Right cardiac atrium (tissue), 5 donors: Measurements from ENCODE around the gene C3orf22. TPM values are rescaled to one million over a fixed set of nuclear protein-coding genes. Genes with fewer than 3 reads are reported as not detected.

ENCODE experiments used
- ATAC-seq, 2 donors: fragments of 200-7000 bp; cut with Tn5 transposase; one replicate each; pipeline versions ENCODE4 v1.8.0 to v1.9.1; 2020; ENCODE audit warnings: moderate library complexity in 2 of 2, mild to moderate bottlenecking in 1 of 2
- DNase-seq, 3 donors: peaks; one replicate each; pipeline ENCODE4 v3.0.0-alpha.2; 2020
- H3K27ac ChIP-seq: one replicate; pipeline ENCODE4 v1.5.1; 2013; ENCODE audit warnings: mild to moderate bottlenecking, low read length, control low read depth, moderate library complexity
- H3K27me3 ChIP-seq: one replicate; pipeline ENCODE4 v1.6.1; 2013; ENCODE audit not compliant: control insufficient read depth, insufficient read depth
- H3K4me1 ChIP-seq: one replicate; pipeline ENCODE4 v1.6.1; 2013; ENCODE audit warnings: low read length; ENCODE audit not compliant: control insufficient read depth, insufficient read depth
- H3K4me3 ChIP-seq: one replicate; pipeline ENCODE4 v1.5.1; 2013; ENCODE audit warnings: low read length, control low read depth
- H3K9me3 ChIP-seq: one replicate; pipeline ENCODE4 v1.6.1; 2013; ENCODE audit warnings: low read length; ENCODE audit not compliant: control insufficient read depth
- WGBS: extraction: QIAGEN DNeasy Blood & Tissue Kit; methylation state at CpG from one replicate; pipeline ENCODE4 v1.1.7; 2013; 5-methylcytosine and 5-hydroxymethylcytosine counted together
- intact Hi-C, 4 donors: fragments of 100-400 bp; cut with DNase I; formaldehyde crosslinking; loops; one replicate each; pipeline versions ENCODE4 v1.11.0 to v1.14.0; 2022 to 2023
- polyA plus RNA-seq: library from polyadenylated mRNA; stranded (reverse); fragments of 200-250 nt; gene quantifications from one replicate; pipeline ENCODE4 v1.2.3, GENCODE V29; 2013
- total RNA-seq, 4 donors: library from RNA; stranded (reverse); fragmentation: NEBNext Ultra II Directional; extraction: Animal tissue kit (Norgen Biotek cat#: 25700); gene quantifications; one replicate each; pipeline ENCODE4 v1.2.1, GENCODE V29; 2021
- donor health status: healthy with polysubstance abuse.
- donor health status: DM: no; HTN: yes; CAD: no.
- donor health status: DM: no; HTN: no; CAD: no.
- donor health status: DM: no; HTN: yes; CAD: no; lungs with severe emphysema.
- donor health status: DM: yes; HTN: yes; CAD: no.

Gene C3orf22
- total and polyA plus RNA-seq, 5 donors: not detected

DNA sequence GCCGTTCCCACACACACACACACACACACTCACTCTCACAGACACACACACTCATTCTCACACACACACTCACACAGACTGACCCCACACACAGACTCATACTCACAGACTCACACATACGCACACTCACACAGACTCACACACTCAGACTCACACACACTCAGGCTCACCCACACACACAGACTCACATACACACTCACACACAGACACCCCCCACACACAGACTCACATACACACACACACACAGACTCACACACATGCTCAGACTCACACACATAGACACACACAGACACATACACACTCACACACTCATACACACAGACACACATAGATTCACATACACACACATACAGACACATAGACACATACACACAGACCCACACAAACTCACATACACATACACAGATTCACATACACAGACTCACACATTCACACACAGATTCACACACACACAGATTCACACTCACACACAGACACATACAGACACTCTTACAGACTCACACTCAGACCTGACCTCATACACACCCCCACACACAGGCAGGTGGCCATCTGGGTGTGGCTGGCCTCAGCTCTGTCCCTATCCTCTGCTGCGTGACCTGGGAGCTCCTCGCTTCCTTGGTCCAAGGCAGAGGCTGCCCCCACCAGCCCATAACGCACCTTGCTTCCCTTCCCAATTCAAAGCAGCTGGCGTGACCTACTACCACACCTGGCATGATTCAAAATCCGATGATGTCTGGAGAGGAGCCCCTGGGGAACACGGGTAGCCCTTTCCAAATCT is 1.9 kb downstream of the C3orf22 start:
- DNase-seq (no peak), ATAC-seq (no peak)
- intact Hi-C loops: no loop called here
- no peak overlapping the region for H3K4me3 ChIP-seq
- no peak overlapping the region for H3K27ac ChIP-seq
- H3K4me1 ChIP-seq: no peaks in the 10 kb centered on the region
- WGBS: 89% methylated on average over 8 of the region's 8 CpGs
- H3K9me3 ChIP-seq: no peaks in the 10 kb centered on the region
- H3K27me3 ChIP-seq: no peaks in the 10 kb centered on the region

DNA sequence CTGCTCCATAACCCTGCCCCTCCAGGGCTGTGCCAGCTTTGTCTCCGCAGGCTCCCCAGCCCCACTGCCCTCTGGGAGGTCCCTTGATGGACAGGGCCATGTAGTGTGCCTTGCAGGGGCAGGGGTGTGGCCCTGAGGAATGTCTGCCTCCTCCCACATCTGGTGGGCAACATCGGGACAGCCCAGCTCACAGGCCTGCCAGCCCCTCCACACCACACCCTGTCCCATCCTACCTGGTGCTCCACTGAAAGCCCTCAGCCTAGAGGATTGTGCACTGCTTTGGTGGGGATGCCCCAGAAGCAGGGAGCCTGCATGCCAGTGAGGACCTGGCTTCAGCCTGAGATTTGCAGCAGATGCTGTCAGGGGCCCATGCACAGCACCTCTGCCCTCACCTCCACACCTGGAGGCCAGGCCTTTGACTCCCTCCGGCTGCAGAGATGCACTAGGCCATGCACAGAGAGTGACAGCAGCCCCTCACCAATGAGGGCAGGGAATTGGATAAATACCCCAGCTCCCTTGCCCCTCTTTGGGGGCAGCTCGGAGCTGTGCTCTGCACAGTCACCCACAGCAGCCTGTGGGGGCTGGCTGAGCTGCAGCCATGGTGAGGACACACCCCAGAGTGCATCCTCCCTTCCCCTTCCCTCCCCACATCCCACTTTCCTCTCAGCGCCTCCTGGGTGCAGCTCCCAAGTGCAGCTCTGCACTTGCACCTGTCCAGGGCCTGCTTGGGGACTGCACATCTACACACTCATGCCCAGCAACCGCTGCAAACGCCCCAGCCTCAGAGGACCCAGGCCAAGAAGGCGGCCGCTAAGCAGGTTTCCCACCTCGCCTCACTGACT is 2.7 kb downstream of the C3orf22 start:
- no peaks in the 10 kb centered on the region for H3K27me3 ChIP-seq
- H3K4me3 ChIP-seq: no peak overlapping the region
- no peak overlapping the region for H3K27ac ChIP-seq
- intact Hi-C loops: no loop called here
- peak in 1 of 3 donors; percentile 16 for DNase-seq
- no peak for ATAC-seq
- 73% methylated on average over 10 of the region's 10 CpGs for WGBS
- H3K9me3 ChIP-seq: no peaks in the 10 kb centered on the region
- H3K4me1 ChIP-seq: no peaks in the 10 kb centered on the region

DNA sequence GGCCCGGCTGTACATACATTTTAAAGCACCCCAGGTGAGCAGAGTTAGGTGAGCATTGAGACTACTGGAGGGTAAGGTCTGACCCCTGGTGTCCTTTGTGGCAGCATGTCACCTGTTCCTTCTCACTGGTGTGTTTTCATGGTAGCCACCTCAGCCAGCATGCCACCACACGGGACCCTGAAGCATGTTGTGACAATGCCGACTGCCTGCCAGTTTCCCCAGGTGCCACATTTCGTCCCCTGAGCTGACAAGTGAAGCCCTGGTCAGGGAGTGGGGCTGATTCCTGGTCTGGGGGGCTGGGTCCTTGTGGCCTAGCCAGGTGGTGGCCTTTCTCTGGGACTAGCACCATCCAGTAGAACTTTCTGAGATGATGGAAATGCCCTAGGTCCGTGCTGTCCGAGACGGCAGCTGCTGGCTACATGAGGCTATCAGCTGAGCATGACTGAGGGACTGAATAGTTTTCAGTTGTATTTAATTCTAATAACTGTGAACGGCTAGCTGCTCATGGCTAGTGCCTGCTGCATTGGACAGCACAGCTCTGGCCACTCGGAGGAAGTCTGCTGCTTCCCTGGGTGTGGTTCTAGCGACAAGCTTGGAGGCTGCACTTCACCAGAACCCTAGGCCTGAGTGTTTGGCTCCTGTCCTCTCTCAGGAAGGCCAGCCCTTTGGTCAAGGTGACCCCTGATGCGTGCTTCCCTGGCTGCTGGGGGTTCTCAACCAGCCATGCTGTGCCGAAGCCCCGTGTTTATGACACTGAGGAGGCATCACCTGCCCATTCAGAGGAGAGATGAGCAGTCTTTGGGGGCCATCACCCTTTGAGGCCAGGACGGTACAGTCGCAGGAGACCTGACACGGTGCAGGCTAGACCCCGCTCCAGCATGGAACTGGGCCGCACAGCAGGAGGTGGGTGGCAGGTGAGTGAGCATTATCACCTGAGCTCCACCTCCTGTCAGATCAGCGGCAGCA is 3.9 kb downstream of the C3orf22 start:
- WGBS: 88% methylated on average over 19 of the region's 19 CpGs
- intact Hi-C loops: no loop called here

DNA sequence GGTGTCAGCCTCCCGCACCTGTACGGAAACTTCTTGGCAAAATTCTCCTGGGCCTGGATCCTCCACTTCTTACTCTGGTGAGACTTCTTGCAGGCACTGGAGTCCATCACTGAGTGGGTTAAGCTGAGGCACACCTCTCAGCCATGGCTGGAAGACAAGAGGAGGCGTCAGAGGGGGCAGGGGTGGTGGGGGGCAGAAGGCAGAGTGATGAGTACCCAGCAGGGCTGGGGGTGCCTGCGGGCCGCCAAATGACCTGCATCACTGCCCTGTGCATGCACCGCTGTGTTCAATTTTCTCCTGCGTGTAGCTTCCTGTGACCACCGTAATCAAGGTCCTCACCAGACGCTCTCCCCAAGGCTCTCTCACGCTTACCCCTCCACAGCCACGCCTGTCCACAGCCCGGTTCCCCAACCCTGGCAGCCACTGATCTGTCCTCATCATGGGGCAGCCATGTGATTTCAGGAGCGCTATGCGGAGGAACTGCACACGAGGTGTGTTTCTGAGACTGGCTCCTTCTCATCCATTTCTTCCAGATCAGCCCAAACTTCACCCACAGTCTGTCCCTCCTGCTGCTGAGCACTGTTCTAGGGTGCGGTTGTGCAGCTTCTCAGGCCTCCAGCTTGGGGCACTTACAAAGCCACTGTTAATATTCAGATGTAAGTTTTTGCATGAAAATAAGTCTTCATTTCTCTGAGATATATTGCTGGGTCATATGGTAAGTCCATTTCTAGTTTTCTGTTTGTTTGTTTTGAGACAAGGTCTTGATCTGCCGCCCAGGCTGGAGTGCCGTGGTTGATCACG is 5.2 kb downstream of the C3orf22 start:
- H3K27ac ChIP-seq: no peak overlapping the region
- no peak overlapping the region for H3K4me3 ChIP-seq
- no peaks in the 10 kb centered on the region for H3K9me3 ChIP-seq
- no peaks in the 10 kb centered on the region for H3K4me1 ChIP-seq
- WGBS: 78% methylated on average over 19 of the region's 19 CpGs
- no peaks in the 10 kb centered on the region for H3K27me3 ChIP-seq
- DNase-seq: peak in 1 of 3 donors; percentile 17
- no peak for ATAC-seq
- intact Hi-C loops: no loop called here

More for the DNA sequence above, 3.9 kb downstream of the C3orf22 start:
- DNase-seq: peak in 1 of 3 donors; percentile 15
- Histone ChIP-seq H3K4me3 (no peak overlapping the region), H3K27ac (no peak overlapping the region), H3K9me3 (no peaks in the 10 kb centered on the region), H3K27me3 (no peaks in the 10 kb centered on the region), H3K4me1 (no peaks in the 10 kb centered on the region)
- ATAC-seq: no peak

GRCh38 chr3:126552688-126553283 is 5.9 kb downstream of the C3orf22 start:
- H3K4me1 ChIP-seq: no peaks in the 10 kb centered on the region
- no peak for ATAC-seq
- H3K27me3 ChIP-seq: no peaks in the 10 kb centered on the region

DNA sequence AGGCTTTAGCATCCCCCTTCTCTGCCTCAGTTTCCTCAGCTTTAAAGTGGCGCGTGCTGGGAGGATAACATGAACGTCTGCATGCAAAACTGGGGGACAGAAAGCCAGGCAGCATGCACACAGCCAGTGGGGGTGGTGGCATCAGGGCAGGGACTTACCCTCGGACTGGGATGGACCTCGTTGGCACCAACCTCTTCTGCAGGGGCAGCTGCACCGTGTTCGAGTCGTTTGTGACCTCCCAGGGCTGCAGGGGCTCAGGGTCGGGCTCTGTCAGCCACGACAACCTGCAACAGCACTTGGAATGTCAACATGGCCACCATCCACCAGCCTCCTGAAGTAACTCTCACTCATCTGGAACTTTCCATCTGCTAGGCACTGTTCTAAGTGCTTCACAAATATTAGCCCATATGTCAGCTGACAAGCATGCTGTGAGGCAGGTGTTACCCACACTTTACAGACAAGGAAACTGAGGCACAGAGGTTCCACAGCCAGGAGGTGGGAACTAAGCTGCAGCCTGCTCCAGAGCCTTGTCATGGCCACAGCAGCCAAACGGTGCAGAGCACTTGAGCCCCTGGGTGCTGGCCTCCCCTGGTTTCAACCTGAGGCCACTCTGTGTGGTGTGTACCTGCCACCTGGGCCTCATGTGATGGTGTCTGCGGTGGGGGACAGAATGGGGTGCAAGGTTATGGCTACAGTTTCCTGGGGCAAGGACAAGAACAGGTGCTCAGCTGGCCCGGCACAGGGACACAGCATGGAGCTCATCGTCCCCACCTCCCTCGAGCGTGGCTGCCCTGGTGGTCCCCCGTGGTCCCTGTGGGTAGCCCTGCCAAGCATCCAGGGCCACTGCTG is 6.7 kb downstream of the C3orf22 start:
- intact Hi-C loops: no loop called here
- no peak for ATAC-seq
- DNase-seq: no peak

More at GRCh38 chr3:126552688-126553283, 5.9 kb downstream of the C3orf22 start:
- H3K9me3 ChIP-seq: no peaks in the 10 kb centered on the region
- 77% methylated on average over 14 of the region's 14 CpGs for WGBS
- no peak overlapping the region for H3K4me3 ChIP-seq
- H3K27ac ChIP-seq: no peak overlapping the region
- peak in 1 of 3 donors; percentile 48 for DNase-seq
- intact Hi-C loops: no loop called here

GRCh38 chr3:126551121-126551838 is 7.5 kb downstream of the C3orf22 start:
- Histone ChIP-seq H3K4me3 (no peak overlapping the region), H3K27me3 (no peaks in the 10 kb centered on the region), H3K27ac (no peak overlapping the region), H3K9me3 (no peaks in the 10 kb centered on the region), H3K4me1 (no peaks in the 10 kb centered on the region)
- intact Hi-C loops: no loop called here
- DNase-seq (peak in 2 of 3 donors; percentile 56 to 74), ATAC-seq (peak in 1 of 2 donors; percentile 59)
- WGBS: 69% methylated on average over 13 of the region's 13 CpGs

More for the DNA sequence above, 6.7 kb downstream of the C3orf22 start:
- 74% methylated on average over 17 of the region's 17 CpGs for WGBS
- Histone ChIP-seq H3K4me3 (no peak overlapping the region), H3K9me3 (no peaks in the 10 kb centered on the region), H3K4me1 (no peaks in the 10 kb centered on the region), H3K27me3 (no peaks in the 10 kb centered on the region), H3K27ac (no peak overlapping the region)

GRCh38 chr3:126550488-126551051 is 8.2 kb downstream of the C3orf22 start:
- Histone ChIP-seq H3K27me3 (no peaks in the 10 kb centered on the region), H3K9me3 (no peaks in the 10 kb centered on the region), H3K4me1 (no peaks in the 10 kb centered on the region), H3K4me3 (no peak overlapping the region), H3K27ac (no peak overlapping the region)
- ATAC-seq: no peak
- peak in 1 of 3 donors; percentile 33 for DNase-seq
- intact Hi-C loops: no loop called here
- WGBS: 78% methylated on average over 11 of the region's 11 CpGs
